Measurements from ENCODE around the gene ARHGEF6. TPM values are rescaled to one million over a fixed set of nuclear protein-coding genes. Genes with fewer than 3 reads are reported as not detected.

The ARHGEF6 gene
- total RNA-seq, 1 experiment from 2014 or later: 5.1 TPM

DNA sequence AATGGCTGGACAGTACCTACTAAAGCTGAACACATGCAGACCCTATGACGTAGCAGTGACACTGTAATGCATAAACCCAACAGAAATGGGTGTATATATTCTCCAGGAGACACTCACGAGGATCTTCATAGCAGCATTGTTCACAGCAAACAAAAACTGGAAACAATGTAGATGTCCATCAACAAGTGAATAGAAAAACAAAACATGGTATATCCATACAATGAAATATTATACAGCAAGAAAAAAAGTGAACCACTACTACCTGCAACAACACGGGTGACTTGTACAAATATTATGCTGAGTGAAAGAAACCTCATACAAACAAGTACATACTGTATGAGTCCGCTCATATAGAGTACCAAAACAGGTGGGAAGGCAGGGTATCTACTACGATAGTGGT, 16.5 kb downstream of the ARHGEF6 start:
- ChIA-PET CTCF (no interaction called here), POLR2A (no interaction called here)
- peaks cover 34% of the 10 kb centered on the region for H3K4me1 Mint-ChIP-seq
- no peaks in the 10 kb centered on the region; the same call in 1 of the 2 replicates for H3K9me3 Mint-ChIP-seq
- TF ChIP-seq, protein P1, sequence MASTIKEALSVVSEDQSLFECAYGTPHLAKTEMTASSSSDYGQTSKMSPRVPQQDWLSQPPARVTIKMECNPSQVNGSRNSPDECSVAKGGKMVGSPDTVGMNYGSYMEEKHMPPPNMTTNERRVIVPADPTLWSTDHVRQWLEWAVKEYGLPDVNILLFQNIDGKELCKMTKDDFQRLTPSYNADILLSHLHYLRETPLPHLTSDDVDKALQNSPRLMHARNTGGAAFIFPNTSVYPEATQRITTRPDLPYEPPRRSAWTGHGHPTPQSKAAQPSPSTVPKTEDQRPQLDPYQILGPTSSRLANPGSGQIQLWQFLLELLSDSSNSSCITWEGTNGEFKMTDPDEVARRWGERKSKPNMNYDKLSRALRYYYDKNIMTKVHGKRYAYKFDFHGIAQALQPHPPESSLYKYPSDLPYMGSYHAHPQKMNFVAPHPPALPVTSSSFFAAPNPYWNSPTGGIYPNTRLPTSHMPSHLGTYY (CRISPR knock-in tag; IDR thresholded peaks at IDR 0.05): no peak
- no peak overlapping the region for H3K27ac Mint-ChIP-seq
- no peak overlapping the region for H3K4me3 Mint-ChIP-seq
- ATAC-seq: no peak
- H3K36me3 Mint-ChIP-seq: no peaks in the 10 kb centered on the region; the same call in 1 of the 2 replicates
- DNase-seq (ENCODE audit: low spot score): no peak
- peaks cover 9% of the 10 kb centered on the region for H3K27me3 Mint-ChIP-seq (ENCODE audit: low read depth)

DNA sequence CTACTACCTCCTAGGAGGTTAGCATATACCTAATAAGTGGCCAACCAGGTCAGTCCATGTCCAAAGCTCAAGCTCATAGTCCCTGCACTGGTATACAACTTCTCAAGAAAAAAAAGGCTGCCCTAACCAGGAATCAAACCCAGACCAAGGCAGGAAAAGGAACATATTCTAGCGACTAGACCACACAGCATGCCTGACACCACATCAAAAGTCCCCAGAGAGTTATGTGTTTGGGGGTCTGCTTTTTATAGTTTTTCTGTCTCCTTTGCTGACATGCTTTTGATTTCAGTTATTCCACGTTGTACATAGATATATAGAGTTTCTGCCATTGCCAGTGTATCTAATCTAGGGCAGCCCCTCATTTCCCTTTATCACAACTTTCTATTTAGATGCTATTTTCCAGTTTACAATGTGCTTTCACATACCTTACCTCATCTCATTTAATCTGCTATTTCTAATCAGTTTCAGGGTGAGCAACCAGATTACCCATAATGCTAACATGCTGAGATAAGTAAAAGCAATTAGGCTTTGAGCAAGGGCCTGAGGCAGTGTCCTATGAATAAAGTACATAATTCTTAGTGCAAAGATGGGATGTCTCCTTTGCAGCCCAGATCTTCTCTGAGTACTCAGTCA, 17.8 kb downstream of the ARHGEF6 start:
- Mint-ChIP-seq H3K27ac (no peak overlapping the region), H3K27me3 (ENCODE audit: low read depth) (peaks cover 9% of the 10 kb centered on the region), H3K9me3 (no peaks in the 10 kb centered on the region; the same call in 1 of the 2 replicates), H3K4me3 (no peak overlapping the region), H3K4me1 (peaks cover 29% of the 10 kb centered on the region), H3K36me3 (no peaks in the 10 kb centered on the region; the same call in 1 of the 2 replicates)
- DNase-seq (ENCODE audit: low spot score): no peak
- POLR2A ChIA-PET: no interaction called here
- CTCF ChIA-PET: no interaction called here
- TF ChIP-seq TEAD1 (CRISPR knock-in tag; IDR thresholded peaks at IDR 0.05): no peak
- TF ChIP-seq, protein P2, sequence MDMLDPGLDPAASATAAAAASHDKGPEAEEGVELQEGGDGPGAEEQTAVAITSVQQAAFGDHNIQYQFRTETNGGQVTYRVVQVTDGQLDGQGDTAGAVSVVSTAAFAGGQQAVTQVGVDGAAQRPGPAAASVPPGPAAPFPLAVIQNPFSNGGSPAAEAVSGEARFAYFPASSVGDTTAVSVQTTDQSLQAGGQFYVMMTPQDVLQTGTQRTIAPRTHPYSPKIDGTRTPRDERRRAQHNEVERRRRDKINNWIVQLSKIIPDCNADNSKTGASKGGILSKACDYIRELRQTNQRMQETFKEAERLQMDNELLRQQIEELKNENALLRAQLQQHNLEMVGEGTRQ (CRISPR knock-in tag; IDR thresholded peaks at IDR 0.05): no peak
- no peak for TF ChIP-seq PRRX2 (CRISPR knock-in tag; IDR thresholded peaks at IDR 0.05)
- TF ChIP-seq ATF1 (CRISPR knock-in tag; IDR thresholded peaks at IDR 0.05): no peak
- TF ChIP-seq ZNF263 (CRISPR knock-in tag; IDR thresholded peaks at IDR 0.05; ENCODE audit: low read depth): no peak
- no peak for TF ChIP-seq ZNF232 (CRISPR knock-in tag; IDR thresholded peaks at IDR 0.05)
- no peak for TF ChIP-seq FOXP1 (CRISPR knock-in tag; IDR thresholded peaks at IDR 0.05; ENCODE audit: borderline replicate concordance)
- TF ChIP-seq, protein P3, sequence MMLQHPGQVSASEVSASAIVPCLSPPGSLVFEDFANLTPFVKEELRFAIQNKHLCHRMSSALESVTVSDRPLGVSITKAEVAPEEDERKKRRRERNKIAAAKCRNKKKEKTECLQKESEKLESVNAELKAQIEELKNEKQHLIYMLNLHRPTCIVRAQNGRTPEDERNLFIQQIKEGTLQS (CRISPR knock-in tag; conservative IDR thresholded peaks at IDR 0.05): no peak
- no peak for TF ChIP-seq RELA (CRISPR knock-in tag; IDR thresholded peaks at IDR 0.05; ENCODE audit: borderline replicate concordance)
- no peak for TF ChIP-seq EMX1 (CRISPR knock-in tag; IDR thresholded peaks at IDR 0.05)
- TF ChIP-seq, protein P4, sequence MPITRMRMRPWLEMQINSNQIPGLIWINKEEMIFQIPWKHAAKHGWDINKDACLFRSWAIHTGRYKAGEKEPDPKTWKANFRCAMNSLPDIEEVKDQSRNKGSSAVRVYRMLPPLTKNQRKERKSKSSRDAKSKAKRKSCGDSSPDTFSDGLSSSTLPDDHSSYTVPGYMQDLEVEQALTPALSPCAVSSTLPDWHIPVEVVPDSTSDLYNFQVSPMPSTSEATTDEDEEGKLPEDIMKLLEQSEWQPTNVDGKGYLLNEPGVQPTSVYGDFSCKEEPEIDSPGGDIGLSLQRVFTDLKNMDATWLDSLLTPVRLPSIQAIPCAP (CRISPR knock-in tag; IDR thresholded peaks at IDR 0.05): no peak
- no peak for TF ChIP-seq NFE2L1 (CRISPR knock-in tag; IDR thresholded peaks at IDR 0.05)
- no peak for TF ChIP-seq OVOL2 (CRISPR knock-in tag; IDR thresholded peaks at IDR 0.05; ENCODE audit: borderline replicate concordance)
- TF ChIP-seq GABPB1 (CRISPR knock-in tag; IDR thresholded peaks at IDR 0.05): no peak
- no peak for TF ChIP-seq ZNF138 (CRISPR knock-in tag; conservative IDR thresholded peaks at IDR 0.05)
- TF ChIP-seq, protein P5, sequence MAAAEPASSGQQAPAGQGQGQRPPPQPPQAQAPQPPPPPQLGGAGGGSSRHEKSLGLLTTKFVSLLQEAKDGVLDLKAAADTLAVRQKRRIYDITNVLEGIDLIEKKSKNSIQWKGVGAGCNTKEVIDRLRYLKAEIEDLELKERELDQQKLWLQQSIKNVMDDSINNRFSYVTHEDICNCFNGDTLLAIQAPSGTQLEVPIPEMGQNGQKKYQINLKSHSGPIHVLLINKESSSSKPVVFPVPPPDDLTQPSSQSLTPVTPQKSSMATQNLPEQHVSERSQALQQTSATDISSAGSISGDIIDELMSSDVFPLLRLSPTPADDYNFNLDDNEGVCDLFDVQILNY (CRISPR knock-in tag; IDR thresholded peaks at IDR 0.05): no peak
- TF ChIP-seq, protein P6, sequence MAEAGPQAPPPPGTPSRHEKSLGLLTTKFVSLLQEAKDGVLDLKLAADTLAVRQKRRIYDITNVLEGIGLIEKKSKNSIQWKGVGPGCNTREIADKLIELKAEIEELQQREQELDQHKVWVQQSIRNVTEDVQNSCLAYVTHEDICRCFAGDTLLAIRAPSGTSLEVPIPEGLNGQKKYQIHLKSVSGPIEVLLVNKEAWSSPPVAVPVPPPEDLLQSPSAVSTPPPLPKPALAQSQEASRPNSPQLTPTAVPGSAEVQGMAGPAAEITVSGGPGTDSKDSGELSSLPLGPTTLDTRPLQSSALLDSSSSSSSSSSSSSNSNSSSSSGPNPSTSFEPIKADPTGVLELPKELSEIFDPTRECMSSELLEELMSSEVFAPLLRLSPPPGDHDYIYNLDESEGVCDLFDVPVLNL (CRISPR knock-in tag; IDR thresholded peaks at IDR 0.05; ENCODE audit: borderline replicate concordance, low read depth): no peak
- TF ChIP-seq, protein P7, sequence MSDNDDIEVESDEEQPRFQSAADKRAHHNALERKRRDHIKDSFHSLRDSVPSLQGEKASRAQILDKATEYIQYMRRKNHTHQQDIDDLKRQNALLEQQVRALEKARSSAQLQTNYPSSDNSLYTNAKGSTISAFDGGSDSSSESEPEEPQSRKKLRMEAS (CRISPR knock-in tag; IDR thresholded peaks at IDR 0.05): no peak
- TF ChIP-seq ZNF671 (CRISPR knock-in tag; IDR thresholded peaks at IDR 0.05): no peak
- no peak for ATAC-seq

Data from WTC11 (cell line).